CD14-positive monocyte (primary cell): ENCODE results near the gene RAB3C. TPM values are rescaled to one million over a fixed set of nuclear protein-coding genes. Genes with fewer than 3 reads are reported as not detected.

ENCODE experiments used
- DNase-seq, 3 donors: peaks; one replicate each; pipeline ENCODE4 v3.0.0-alpha.2; 2011 to 2022
- H2AFZ ChIP-seq: 2 replicates; pipeline ENCODE4 v1.6.0; 2012; ENCODE audit warnings: mild to moderate bottlenecking, low read depth, low read length, inconsistent platforms; ENCODE audit not compliant: insufficient read depth, poor library complexity, severe bottlenecking
- H3K27ac ChIP-seq, 2 donors: 1 replicate in 1 of 2; 2 replicates in 1 of 2; pipeline ENCODE4 v1.5.1; 2012 to 2013; ENCODE audit warnings: low read length in 2 of 2, control low read depth in 1 of 2, inconsistent platforms in 1 of 2, low read depth in 1 of 2, mild to moderate bottlenecking in 1 of 2
- H3K27me3 ChIP-seq, 2 donors: one replicate each; pipeline versions ENCODE4 v1.6.0 to v1.6.1; 2011 to 2013; ENCODE audit warnings: low read length in 2 of 2; ENCODE audit not compliant: control insufficient read depth in 2 of 2, insufficient read depth in 2 of 2
- H3K36me3 ChIP-seq, 2 donors: replicated peaks in 1 of 2; 1 replicate in 1 of 2; 2 replicates in 1 of 2; pipeline versions ENCODE4 v1.5.1 to v1.6.1; 2012 to 2013; ENCODE audit warnings: low read length in 2 of 2, control low read depth in 1 of 2, inconsistent platforms in 1 of 2, mild to moderate bottlenecking in 1 of 2; ENCODE audit not compliant: insufficient read depth in 2 of 2, control insufficient read depth in 1 of 2
- H3K4me1 ChIP-seq, 2 donors: 1 replicate in 1 of 2; 2 replicates in 1 of 2; pipeline versions ENCODE4 v1.5.1 to v1.6.1; 2012 to 2013; ENCODE audit warnings: low read length in 2 of 2, control low read depth in 1 of 2, inconsistent platforms in 1 of 2, mild to moderate bottlenecking in 1 of 2, moderate library complexity in 1 of 2; ENCODE audit not compliant: insufficient read depth in 2 of 2, control insufficient read depth in 1 of 2
- H3K4me2 ChIP-seq: replicated peaks from 2 replicates; pipeline ENCODE3; 2012; ENCODE audit warnings: low read length, moderate library complexity, mild to moderate bottlenecking; ENCODE audit not compliant: poor library complexity, severe bottlenecking; ENCODE audit errors: extremely low read depth
- H3K4me3 ChIP-seq, 3 experiments: fragments of 200-600 bp in 1 of 3; sonication (generic) in 1 of 3; replicated peaks in 1 of 3; 1 replicate in 2 of 3; 2 replicates in 1 of 3; pipeline ENCODE4 v1.5.1; 2011 to 2013; ENCODE audit warnings: low read length in 3 of 3, mild to moderate bottlenecking in 3 of 3, control low read depth in 2 of 3, low read depth in 2 of 3, inconsistent platforms in 1 of 3, moderate library complexity in 1 of 3
- H3K79me2 ChIP-seq: 2 replicates; pipeline ENCODE4 v1.6.0; 2012; ENCODE audit warnings: mild to moderate bottlenecking, control low read depth, inconsistent platforms, low read length, moderate library complexity; ENCODE audit not compliant: insufficient read depth
- H3K9ac ChIP-seq: 2 replicates; pipeline ENCODE4 v1.6.0; 2017; ENCODE audit warnings: low read length, mild to moderate bottlenecking; ENCODE audit not compliant: insufficient read depth, poor library complexity, severe bottlenecking
- H3K9me3 ChIP-seq, 2 donors: replicated peaks in 1 of 2; 1 replicate in 1 of 2; 2 replicates in 1 of 2; pipeline versions ENCODE4 v1.5.1 to v1.6.1; 2012 to 2013; ENCODE audit warnings: low read length in 2 of 2, control low read depth in 1 of 2; ENCODE audit not compliant: control insufficient read depth in 1 of 2, insufficient read depth in 1 of 2
- H4K20me1 ChIP-seq: 2 replicates; pipeline ENCODE4 v1.6.0; 2012; ENCODE audit warnings: mild to moderate bottlenecking, low read length, control low read depth, moderate library complexity; ENCODE audit not compliant: insufficient read depth
- H3K27ac Mint-ChIP-seq, 7 donors: one replicate each; pipeline ENCODE4 v1.8.0; 2020; ENCODE audit warnings: mild to moderate bottlenecking in 7 of 7, mixed read lengths in 7 of 7, moderate library complexity in 6 of 7, inconsistent platforms in 2 of 7
- H3K27me3 Mint-ChIP-seq, 3 donors: one replicate each; pipeline ENCODE4 v1.8.0; 2021 to 2022; ENCODE audit warnings: low read depth in 3 of 3, mild to moderate bottlenecking in 3 of 3, mixed read lengths in 3 of 3, moderate library complexity in 3 of 3, inconsistent platforms in 1 of 3
- H3K36me3 Mint-ChIP-seq, 2 donors: one replicate each; pipeline ENCODE4 v1.8.0; 2020; ENCODE audit warnings: mixed read lengths in 2 of 2, inconsistent platforms in 1 of 2, mild to moderate bottlenecking in 1 of 2
- H3K4me1 Mint-ChIP-seq: one replicate; pipeline ENCODE4 v1.8.0; 2020; ENCODE audit warnings: mild to moderate bottlenecking, mixed read lengths
- H3K4me3 Mint-ChIP-seq, 2 donors: one replicate each; pipeline ENCODE4 v1.8.0; 2020; ENCODE audit warnings: mild to moderate bottlenecking in 2 of 2, mixed read lengths in 2 of 2, moderate library complexity in 1 of 2
- H3K9me3 Mint-ChIP-seq, 7 donors: one replicate each; pipeline ENCODE4 v1.8.0; 2020 to 2022; ENCODE audit warnings: mixed read lengths in 7 of 7, mild to moderate bottlenecking in 6 of 7, moderate library complexity in 6 of 7, inconsistent platforms in 2 of 7
- WGBS: methylation state at CpG from one replicate; pipeline ENCODE4 v1.1.5; 2013; ENCODE audit warnings: missing lambda C conversion rate; ENCODE audit not compliant: insufficient coverage; 5-methylcytosine and 5-hydroxymethylcytosine counted together
- intact Hi-C, 2 donors: fragments of 100-400 bp; cut with micrococcal nuclease; formaldehyde crosslinking; loops; one replicate each; pipeline versions ENCODE4 v1.15.0 to v1.15.1; 2023
- polyA plus RNA-seq, 3 donors: library from polyadenylated mRNA; depleted of rRNA in 1 of 3; unstranded in 2 of 3; stranded (reverse) in 1 of 3; fragments of 300-500 nt in 2 of 3; fragments of >200 nt in 1 of 3; fragmentation: Illumina TruSeq in 2 of 3; gene quantifications; 1 replicate in 2 of 3; 2 replicates in 1 of 3; pipeline ENCODE4 v1.2.3, GENCODE V29; 2012 to 2021
- TF ChIP-seq, protein P1 (sequence below): fragments of 200-600 bp; IDR thresholded peaks from one replicate; pipeline ENCODE4 v1.8.0; 2022; ENCODE audit warnings: antibody characterized with exemption, mild to moderate bottlenecking

RAB3C gene
- polyA plus RNA-seq, 3 donors = under 0.01 to 0.81 TPM; not detected in 1

DNA sequence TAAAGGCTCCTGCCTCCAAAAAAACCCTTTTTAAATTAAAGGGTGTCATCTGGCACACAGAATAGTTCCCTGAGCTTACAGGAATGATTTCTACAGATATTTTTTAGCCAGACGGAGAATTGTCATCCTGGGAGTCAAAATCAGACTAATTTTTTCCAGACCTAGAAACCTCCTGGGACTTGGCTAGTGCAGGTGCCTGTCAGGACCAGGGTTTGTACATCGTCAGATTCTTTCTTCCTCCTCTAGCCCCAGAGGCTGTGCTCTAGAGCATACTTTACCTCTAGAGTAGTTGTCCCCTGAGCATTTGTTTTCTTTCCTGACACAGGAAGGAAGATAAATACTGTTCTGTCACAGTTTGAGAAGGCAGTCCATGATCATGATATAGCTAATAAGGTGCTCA, 52.5 kb downstream of the RAB3C start:
- H3K27ac ChIP-seq = no peak overlapping the region
- TF ChIP-seq, protein P1, sequence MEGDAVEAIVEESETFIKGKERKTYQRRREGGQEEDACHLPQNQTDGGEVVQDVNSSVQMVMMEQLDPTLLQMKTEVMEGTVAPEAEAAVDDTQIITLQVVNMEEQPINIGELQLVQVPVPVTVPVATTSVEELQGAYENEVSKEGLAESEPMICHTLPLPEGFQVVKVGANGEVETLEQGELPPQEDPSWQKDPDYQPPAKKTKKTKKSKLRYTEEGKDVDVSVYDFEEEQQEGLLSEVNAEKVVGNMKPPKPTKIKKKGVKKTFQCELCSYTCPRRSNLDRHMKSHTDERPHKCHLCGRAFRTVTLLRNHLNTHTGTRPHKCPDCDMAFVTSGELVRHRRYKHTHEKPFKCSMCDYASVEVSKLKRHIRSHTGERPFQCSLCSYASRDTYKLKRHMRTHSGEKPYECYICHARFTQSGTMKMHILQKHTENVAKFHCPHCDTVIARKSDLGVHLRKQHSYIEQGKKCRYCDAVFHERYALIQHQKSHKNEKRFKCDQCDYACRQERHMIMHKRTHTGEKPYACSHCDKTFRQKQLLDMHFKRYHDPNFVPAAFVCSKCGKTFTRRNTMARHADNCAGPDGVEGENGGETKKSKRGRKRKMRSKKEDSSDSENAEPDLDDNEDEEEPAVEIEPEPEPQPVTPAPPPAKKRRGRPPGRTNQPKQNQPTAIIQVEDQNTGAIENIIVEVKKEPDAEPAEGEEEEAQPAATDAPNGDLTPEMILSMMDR = no peak
- Mint-ChIP-seq H3K27me3 (no peaks in the 10 kb centered on the region), H3K36me3 (no peaks in the 10 kb centered on the region), H3K4me1 (no peaks in the 10 kb centered on the region), H3K9me3 (no peaks in the 10 kb centered on the region), H3K27ac (no peak overlapping the region), H3K4me3 (no peak overlapping the region)
- intact Hi-C loops = no loop called here
- no peaks in the 10 kb centered on the region for H3K4me1 ChIP-seq
- no peak overlapping the region for H3K9ac ChIP-seq
- no peaks in the 10 kb centered on the region for H3K79me2 ChIP-seq
- 90% methylated on average over 1 of the region's 2 CpGs for WGBS
- no peak overlapping the region for H3K4me2 ChIP-seq
- H3K4me3 ChIP-seq = no peak overlapping the region
- no peaks in the 10 kb centered on the region for H3K9me3 ChIP-seq
- H2AFZ ChIP-seq = no peak overlapping the region
- H3K36me3 ChIP-seq = no peaks in the 10 kb centered on the region
- H4K20me1 ChIP-seq = no peaks in the 10 kb centered on the region
- DNase-seq = no peak
- no peaks in the 10 kb centered on the region for H3K27me3 ChIP-seq

DNA sequence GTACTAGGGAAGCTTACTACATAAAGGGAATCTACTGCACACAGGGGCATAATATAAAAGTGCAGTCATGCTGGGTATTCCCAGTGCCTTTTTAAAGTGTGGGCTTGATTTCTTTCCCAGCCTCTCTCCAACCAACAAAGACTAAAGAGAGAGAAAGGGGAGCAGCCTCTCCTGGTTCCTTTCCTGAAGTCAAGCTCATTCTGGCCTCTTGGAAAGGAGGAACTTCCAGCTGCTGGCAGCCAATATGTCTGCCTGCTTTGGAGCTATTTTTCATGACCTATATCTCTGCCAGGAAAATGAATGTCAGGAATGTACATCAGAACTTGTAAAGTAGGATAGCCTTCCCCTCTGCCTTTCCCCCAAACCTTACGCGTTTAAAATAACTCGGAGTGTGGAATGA, 57.1 kb downstream of the RAB3C start:
- no peak overlapping the region for H3K27ac Mint-ChIP-seq
- no peaks in the 10 kb centered on the region for H3K36me3 Mint-ChIP-seq
- Histone ChIP-seq H2AFZ (no peak overlapping the region), H3K4me3 (no peak overlapping the region), H3K79me2 (no peaks in the 10 kb centered on the region), H3K27ac (no peak overlapping the region), H4K20me1 (no peaks in the 10 kb centered on the region), H3K9ac (no peak overlapping the region), H3K27me3 (no peaks in the 10 kb centered on the region), H3K4me2 (no peak overlapping the region), H3K9me3 (no peaks in the 10 kb centered on the region), H3K36me3 (no peaks in the 10 kb centered on the region), H3K4me1 (no peaks in the 10 kb centered on the region)
- TF ChIP-seq, protein P1 = no peak
- no peaks in the 10 kb centered on the region for H3K4me1 Mint-ChIP-seq
- DNase-seq = no peak
- no CpG with 5 or more reads among the region's 3 CpGs for WGBS
- peaks cover 0 to 4% (median 0%) of the 10 kb centered on the region in 3 donors for H3K27me3 Mint-ChIP-seq
- H3K9me3 Mint-ChIP-seq = no peaks in the 10 kb centered on the region
- no peak overlapping the region for H3K4me3 Mint-ChIP-seq
- intact Hi-C loops = no loop called here
